ENCODE measurements around the gene ORC2.
"Not testable (repeated sequence)": the region's sequence is repeated elsewhere in the genome, so short reads cannot be mapped to it uniquely, and the experiment has no call there.

The ORC2 gene

GRCh38 chr2:200930947-200931626, 32.4 kb downstream of the ORC2 start:
- DNase-seq, result no peak

GRCh38 chr2:200929334-200930249, 33.9 kb downstream of the ORC2 start:
- DNase-seq, result no peak

DNA sequence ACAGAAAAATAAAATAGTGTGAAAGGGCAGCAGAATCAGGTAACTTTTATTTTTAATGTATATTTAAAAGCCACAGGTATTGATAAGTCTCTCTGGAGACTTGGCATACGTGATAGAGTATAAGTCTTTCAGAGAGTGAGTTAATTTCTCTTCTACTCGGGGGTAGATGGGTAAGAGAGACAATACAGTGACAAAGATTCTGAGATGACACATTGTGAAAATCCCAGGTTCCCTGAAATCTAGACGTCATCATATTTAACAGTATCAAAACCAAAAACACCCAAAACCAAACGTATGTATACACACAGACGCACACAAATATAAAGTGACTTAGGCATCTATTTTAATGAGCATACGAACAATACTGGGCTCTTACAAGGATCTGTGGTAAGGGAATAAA, 41.0 kb downstream of the ORC2 start:
- no peak for DNase-seq

- DNase-seq, result no peak
Measured at GRCh38 chr2:200913654-200914053, 49.8 kb downstream of the ORC2 start.

GRCh38 chr2:200909958-200910357, 53.5 kb downstream of the ORC2 start:
- no peak for DNase-seq

DNA sequence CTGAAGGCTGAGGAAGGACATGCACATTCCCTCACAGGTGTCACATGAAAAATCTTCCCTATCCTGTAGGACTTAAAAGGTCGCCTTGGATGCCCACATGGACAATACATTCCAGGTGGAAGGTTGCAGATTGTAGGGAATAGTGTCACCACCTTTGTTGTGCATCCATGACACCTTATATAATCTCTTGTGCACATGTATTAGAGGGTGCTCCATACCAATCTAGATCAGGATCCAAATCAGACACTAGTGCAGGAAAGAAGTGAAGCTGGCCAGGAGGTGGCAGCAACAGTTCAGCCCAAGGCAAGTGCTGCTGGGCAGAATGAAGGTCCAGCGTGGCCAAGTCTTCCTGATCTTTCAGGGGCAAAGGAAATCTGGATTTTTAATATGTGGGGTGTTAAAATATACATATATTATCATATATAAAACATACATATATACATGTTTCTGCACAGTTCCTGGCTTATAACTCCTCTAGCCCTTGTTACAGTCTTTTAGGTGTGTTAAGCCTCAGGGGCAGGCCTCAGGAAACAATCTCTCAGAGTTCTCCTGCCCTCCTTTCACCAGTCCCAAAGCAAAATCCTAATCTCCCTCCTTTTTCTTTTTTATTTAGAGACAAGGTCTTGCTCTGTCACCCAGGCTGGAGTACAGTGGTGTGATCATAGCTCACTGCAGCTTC, 57.7 kb downstream of the ORC2 start:
- DNase-seq, result peak; percentile 53

DNA sequence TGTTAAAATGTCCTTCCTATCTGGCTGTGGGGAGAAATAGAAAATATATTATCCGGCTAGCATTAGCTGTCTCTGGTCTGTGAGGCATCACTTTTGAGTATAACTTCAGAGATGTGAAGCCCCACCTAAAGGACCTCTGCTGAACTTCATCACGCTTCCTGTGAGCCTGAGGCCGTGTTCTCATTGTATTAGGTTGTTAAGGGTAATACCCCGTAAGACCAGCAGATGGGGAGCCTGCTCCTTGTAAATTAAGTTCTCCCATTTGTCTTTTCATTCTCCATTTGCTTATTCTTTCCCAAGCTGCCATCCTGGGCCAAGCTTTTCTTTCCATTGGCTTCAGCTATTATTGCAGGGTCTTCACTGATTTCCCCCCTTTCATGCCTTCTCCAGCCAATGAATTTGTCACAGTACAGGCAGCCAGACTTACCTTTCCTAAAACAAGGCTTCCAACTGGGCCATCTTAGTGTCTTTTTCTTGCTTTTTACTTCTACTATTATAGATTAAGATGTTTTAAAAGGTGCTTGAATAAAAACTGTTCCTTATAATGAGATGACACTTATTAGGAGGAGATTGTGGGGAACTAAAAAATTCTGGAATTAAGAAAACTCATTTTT, 61.9 kb downstream of the ORC2 start:
- peak; percentile 75 for DNase-seq

GRCh38 chr2:200899482-200899881, 64.0 kb downstream of the ORC2 start:
- no peak for DNase-seq

DNA sequence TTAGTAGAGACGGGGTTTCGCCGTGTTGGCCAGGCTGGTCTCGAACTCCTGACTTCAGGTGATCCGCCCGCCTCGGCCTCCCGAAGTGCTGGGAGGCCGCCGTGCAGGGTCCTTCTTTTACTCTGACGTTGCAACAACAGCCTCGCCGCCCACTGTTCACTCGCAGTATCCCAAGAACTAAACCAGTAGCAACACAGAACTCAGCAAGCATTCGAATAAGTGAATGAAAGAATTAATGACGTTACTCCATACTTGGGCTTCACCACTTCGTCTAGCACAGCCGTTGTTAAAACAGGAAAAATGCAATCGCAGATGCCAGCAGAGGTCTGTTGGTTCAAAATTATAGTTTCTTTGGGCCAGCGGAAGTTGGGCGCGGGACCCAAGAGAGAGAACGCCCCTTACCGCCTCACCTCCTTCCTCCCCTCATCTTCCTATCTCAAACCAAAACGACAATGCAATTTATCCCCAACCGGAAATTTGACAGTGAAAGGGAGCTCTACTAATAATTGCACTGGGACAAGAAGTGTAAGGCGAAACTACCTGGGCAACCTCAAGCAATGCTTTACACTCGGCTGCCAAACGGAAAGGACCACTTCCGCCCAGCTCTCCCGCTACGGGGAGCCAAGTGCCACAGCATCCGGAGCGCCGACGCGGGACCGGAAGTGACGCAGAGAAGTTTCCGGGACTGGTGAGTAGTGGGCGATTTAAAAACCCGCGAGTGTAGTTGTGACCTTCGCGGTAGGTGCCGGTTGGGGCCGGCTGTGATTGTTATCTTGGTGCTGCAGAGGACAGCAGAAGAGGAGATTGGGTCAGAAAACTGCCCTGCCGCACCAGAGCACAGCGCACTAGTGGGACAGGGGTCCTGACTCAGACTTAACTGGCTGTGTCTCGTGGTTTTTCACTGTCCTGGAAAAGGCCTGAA, 74.5 kb downstream of the ORC2 start, which contains the start of the genes NIF3L1 and PPIL3:
Gene NIF3L1, plus strand, starts transcription at position 668 of the 922 bp plus-strand sequence. CDS start 2,573 bp downstream, outside the sequence.
Gene PPIL3, minus strand, starts transcription at position 374 of the 922 bp plus-strand sequence. CDS start 1,462 bp downstream, outside the sequence.
- DNase-seq, result peak; percentile 97

GRCh38 chr2:200881715-200882249, 81.7 kb downstream of the ORC2 start:
- DNase-seq, result not testable (repeated sequence)

DNA sequence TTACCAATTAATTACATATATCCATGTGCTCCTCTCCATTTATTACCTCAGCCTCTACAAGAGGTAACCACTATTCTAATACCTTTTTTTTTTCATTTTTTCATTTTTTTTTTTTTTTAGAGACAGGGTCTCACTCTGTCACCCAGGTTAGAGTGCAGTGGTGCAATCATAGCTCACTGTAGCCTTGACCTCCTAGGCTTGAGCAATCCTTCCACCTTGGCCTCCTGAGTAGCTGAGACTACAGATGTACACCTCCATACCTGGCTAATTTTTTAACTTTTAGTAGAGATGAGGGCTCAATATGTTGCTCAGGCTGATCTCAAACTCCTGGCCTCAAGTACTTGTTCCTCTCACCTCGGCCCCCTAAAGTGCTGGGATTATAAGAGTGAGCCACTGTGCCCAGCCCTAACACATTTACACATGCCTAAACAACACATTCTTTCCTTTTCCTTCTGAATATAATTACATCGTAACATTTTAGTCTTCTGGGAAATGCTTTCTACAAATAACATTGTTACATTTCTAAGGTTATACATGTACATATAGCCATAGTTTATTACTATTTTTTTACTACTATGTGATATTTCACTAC, 85.1 kb downstream of the ORC2 start:
- DNase-seq, result no peak

GRCh38 chr2:200877443-200877842, 86.0 kb downstream of the ORC2 start:
- no peak for DNase-seq

DNA sequence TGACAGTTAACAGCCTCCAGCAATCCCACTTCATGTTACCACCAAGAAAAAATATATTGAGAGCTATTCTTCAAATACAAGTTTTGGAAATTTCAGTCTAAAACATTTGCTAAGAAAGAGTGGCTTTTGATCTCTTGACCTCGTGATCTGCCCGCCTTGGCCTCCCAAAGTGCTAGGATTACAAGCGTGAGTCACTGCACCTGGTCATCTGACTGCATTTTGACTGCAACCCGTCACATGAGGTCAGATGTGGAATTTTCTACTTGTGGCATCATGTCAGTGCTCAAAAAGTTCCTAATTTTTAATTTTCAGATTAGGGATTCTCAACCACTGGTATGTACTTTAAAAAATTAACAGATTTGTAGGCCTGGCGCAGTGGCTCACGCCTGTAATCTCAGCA, 89.9 kb downstream of the ORC2 start:
- no peak for DNase-seq

DNA sequence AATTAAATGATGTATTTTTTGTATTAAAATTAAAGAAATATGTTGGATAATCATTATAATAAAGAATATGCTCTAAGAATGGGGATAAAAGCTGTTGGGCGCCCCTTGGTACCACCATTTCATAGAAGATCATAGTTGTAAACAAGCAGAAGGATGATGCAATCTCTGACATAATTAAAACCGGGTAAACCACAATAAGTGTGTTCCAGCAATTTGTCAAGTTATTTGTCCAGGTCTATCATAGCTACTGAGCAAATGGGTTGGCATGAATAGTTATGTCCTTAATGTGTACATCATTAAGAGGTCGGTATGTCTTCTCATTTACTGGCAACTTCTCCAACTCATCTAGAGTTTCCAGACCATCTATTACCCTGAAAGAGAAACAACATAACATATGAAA, 92.3 kb downstream of the ORC2 start:
- DNase-seq, result no peak

GRCh38 chr2:200869014-200869413, 94.4 kb downstream of the ORC2 start:
- DNase-seq, result no peak

DNA sequence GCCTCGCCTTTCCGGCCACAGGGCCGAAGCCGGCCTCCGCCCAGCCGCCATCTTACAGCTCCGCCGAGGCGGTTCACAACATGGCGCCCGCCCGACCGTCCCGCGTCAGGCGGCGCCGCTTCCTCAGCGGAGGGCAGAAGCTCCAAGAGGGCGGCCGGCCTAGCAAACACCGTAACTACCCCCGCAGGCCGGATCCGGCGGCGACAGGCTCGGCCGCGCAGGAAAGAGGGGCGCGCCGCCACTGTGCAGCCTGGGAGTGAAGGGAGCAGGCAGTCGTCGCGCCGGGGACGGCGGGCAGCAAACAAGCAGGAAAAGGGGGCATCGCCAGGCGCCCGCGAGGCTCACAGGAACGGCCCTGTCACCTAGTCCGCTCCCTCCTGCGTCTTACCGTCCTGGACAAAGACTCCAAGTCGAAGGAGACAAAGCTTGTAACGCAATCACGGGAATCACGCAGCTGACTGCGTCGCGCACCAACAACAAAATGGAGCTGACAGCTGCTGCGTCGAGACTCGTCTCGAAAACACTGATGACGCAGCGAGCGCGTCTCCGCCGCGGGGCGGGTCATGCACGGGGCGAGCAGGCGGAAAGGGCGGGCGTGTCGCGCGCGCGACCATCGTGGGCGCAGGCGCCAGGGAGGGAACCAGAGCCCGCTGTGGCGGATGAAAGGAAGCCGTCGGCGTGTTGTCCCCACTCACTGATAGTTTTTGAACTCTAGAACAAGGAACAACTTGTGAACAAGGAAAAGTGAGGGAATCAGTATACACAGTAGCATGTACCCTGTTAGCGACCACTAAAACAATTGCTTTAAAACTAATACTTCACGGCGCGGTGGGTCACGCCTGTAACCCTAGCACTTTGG, 99.1 kb downstream of the ORC2 start, which contains the start of gene CLK1:
Gene CLK1, minus strand, starts transcription at position 483 of the 859 bp plus-strand sequence. CDS start 2,796 bp downstream, outside the sequence.
- DNase-seq, result peak; percentile 96

- peak; percentile 29 for DNase-seq
Measured at GRCh38 chr2:200863782-200864175, 99.7 kb downstream of the ORC2 start.

DNA sequence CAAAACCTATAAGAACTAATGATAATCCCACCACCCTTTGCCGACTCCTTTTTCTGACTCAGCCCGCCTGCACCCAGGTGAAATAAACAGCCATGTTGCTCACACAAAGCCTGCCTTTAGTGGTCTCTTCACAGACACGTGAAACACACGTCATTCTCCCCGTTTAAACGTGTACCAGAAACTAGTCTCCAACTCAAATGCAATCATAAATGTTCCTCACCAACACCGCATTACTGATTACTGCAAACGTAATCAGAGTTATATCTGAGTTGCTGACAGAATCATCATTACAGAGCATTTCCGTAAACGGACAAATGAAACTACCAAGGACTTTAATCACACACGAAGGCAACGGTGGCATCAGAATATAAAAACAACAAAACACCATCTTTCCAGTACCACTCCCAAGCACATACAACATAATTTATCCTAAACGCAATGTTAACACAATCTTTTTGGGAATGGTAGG, 100.9 kb downstream of the ORC2 start:
- peak; percentile 65 for DNase-seq

DNA sequence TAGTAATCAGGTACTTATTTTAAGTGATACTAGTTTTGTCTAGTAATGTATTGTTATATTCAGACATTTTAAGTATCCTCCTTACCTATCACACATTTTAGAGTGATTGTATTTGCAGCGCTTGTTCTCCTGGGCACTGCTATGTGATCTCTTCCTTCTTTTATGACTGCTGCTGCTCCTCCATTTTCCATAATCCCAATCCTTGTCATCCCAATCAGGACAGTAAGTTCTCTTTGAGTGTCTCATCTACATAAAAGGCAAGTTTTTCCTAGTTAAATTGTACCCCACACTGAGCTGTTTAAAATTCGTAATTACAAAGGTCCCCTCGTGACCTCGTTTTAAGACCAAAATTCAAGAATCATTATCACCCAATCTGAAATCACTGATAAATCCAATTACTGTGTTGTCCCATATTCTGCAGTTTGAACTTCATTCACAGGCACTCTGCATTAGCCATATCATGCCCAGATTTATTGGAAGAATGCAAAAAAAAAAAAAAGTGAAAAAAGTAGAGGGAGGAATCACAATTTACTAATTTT, 101.8 kb downstream of the ORC2 start:
- no peak for DNase-seq

All from CD4-positive, alpha-beta T cell treated with Interleukin-15 for 1 hour (primary cell).